GM23338 (cell line): ENCODE data around the gene KRT7. TPM values are rescaled to one million over a fixed set of nuclear protein-coding genes. Genes with fewer than 3 reads are reported as not detected.

Source experiments
- ATAC-seq: fragments of 200-7000 bp; cut with Tn5 transposase; 3 replicates; pipeline ENCODE4 v1.9.1; 2020
- DNase-seq: peaks from one replicate; pipeline ENCODE4 v3.0.0-alpha.2; 2015; ENCODE audit warnings: low spot score
- H2AFZ ChIP-seq: fragments of 200-600 bp; sonication (generic); 2 replicates; pipeline ENCODE4 v1.8.0; 2016; ENCODE audit warnings: antibody characterized with exemption, mild to moderate bottlenecking, moderate library complexity
- H3F3A ChIP-seq: fragments of 200-600 bp; sonication (generic); replicated peaks from 2 replicates; pipeline ENCODE4 v1.8.0; 2017; ENCODE audit warnings: antibody characterized with exemption, mixed run types, low read depth
- H3K27ac ChIP-seq: fragments of 200-600 bp; sonication (generic); 2 replicates; pipeline ENCODE4 v1.6.1; 2016; ENCODE audit warnings: low read depth
- H3K27me3 ChIP-seq: fragments of 200-600 bp; sonication (generic); 2 replicates; pipeline ENCODE4 v1.8.0; 2016; ENCODE audit warnings: mild to moderate bottlenecking, mixed run types, moderate library complexity; ENCODE audit not compliant: insufficient read depth
- H3K36me3 ChIP-seq: fragments of 200-600 bp; sonication (generic); 2 replicates; pipeline ENCODE4 v1.8.0; 2016; ENCODE audit warnings: mild to moderate bottlenecking; ENCODE audit not compliant: insufficient read depth
- H3K4me1 ChIP-seq: fragments of 200-600 bp; sonication (generic); 2 replicates; pipeline ENCODE4 v1.8.0; 2016; ENCODE audit warnings: mild to moderate bottlenecking, moderate library complexity; ENCODE audit not compliant: insufficient read depth
- H3K4me2 ChIP-seq: fragments of 200-600 bp; sonication (generic); 2 replicates; pipeline ENCODE4 v1.7.1; 2017; ENCODE audit warnings: mixed run types
- H3K4me3 ChIP-seq: fragments of 200-600 bp; sonication (generic); 2 replicates; pipeline ENCODE4 v1.6.1; 2016; ENCODE audit warnings: mixed run types
- H3K79me2 ChIP-seq: fragments of 200-600 bp; sonication (generic); replicated peaks from 2 replicates; pipeline ENCODE4 v1.8.0; 2017; ENCODE audit warnings: mild to moderate bottlenecking; ENCODE audit not compliant: insufficient read depth
- H3K9me2 ChIP-seq: fragments of 200-600 bp; sonication (generic); 2 replicates; pipeline ENCODE4 v1.8.0; 2017; ENCODE audit not compliant: insufficient read depth
- H4K20me1 ChIP-seq: fragments of 200-600 bp; sonication (generic); replicated peaks from 2 replicates; pipeline ENCODE4 v1.8.0; 2017; ENCODE audit warnings: mild to moderate bottlenecking; ENCODE audit not compliant: insufficient read depth
- H3K27ac Mint-ChIP-seq: 2 replicates; pipeline ENCODE4 v1.8.0; 2020; ENCODE audit warnings: inconsistent platforms, mild to moderate bottlenecking, moderate library complexity, mixed read lengths
- H3K27me3 Mint-ChIP-seq: 3 replicates; pipeline ENCODE4 v1.8.0; 2022; ENCODE audit warnings: low read depth, mild to moderate bottlenecking, moderate library complexity, mixed read lengths, inconsistent platforms; ENCODE audit not compliant: insufficient read depth, poor library complexity
- H3K36me3 Mint-ChIP-seq: 3 replicates; pipeline ENCODE4 v1.8.0; 2021; ENCODE audit warnings: low read depth, mild to moderate bottlenecking, inconsistent platforms, moderate library complexity, mixed read lengths
- H3K4me1 Mint-ChIP-seq: 3 replicates; pipeline ENCODE4 v1.8.0; 2020; ENCODE audit warnings: mild to moderate bottlenecking, inconsistent platforms, mixed read lengths
- H3K4me3 Mint-ChIP-seq: 3 replicates; pipeline ENCODE4 v1.8.0; 2021; ENCODE audit warnings: moderate library complexity, mild to moderate bottlenecking, inconsistent platforms, mixed read lengths
- H3K9me3 Mint-ChIP-seq: 3 replicates; pipeline ENCODE4 v1.8.0; 2020; ENCODE audit warnings: moderate library complexity, mild to moderate bottlenecking, inconsistent platforms, mixed read lengths
- CREB1 ChIP-seq: fragments of 250-450 bp; sonication (Bioruptor Pico); IDR thresholded peaks from 2 replicates; pipeline ENCODE4 v1.5.0; 2020; ENCODE audit warnings: low read depth, mild to moderate bottlenecking, moderate library complexity
- CTCF ChIP-seq, 2 experiments: fragments of 200-600 bp in 1 of 2; sonication (generic) in 1 of 2; conservative IDR thresholded peaks; 2 replicates each; pipeline versions ENCODE4 v1.5.1 to v1.6.1; 2016 to 2017; ENCODE audit warnings: antibody characterized with exemption in 2 of 2, low read depth in 2 of 2, mild to moderate bottlenecking in 2 of 2, moderate library complexity in 1 of 2
- ETS1 ChIP-seq: IDR thresholded peaks from 2 replicates; pipeline ENCODE4 v1.6.1; 2016; ENCODE audit warnings: antibody characterized with exemption
- EZH2 ChIP-seq: fragments of 200-600 bp; sonication (generic); IDR thresholded peaks from one replicate; pipeline ENCODE4 v1.8.0; 2017; ENCODE audit warnings: antibody characterized with exemption, mild to moderate bottlenecking, low read depth; ENCODE audit not compliant: unreplicated experiment
- EZH2phosphoT487 ChIP-seq: fragments of 200-600 bp; sonication (generic); IDR thresholded peaks from one replicate; pipeline ENCODE4 v1.8.1; 2018; ENCODE audit warnings: antibody characterized with exemption; ENCODE audit not compliant: unreplicated experiment
- JUNB ChIP-seq: IDR thresholded peaks from one replicate; pipeline ENCODE4 v1.6.1; 2016; ENCODE audit warnings: antibody characterized with exemption; ENCODE audit not compliant: unreplicated experiment
- NANOG ChIP-seq: IDR thresholded peaks from 2 replicates; pipeline ENCODE4 v1.6.1; 2016; ENCODE audit warnings: antibody characterized with exemption, borderline replicate concordance
- POLR2AphosphoS5 ChIP-seq: IDR thresholded peaks from 2 replicates; pipeline ENCODE4 v1.6.1; 2016; ENCODE audit warnings: antibody characterized with exemption, low read depth
- REST ChIP-seq: IDR thresholded peaks from one replicate; pipeline ENCODE4 v1.6.1; 2018; ENCODE audit warnings: antibody characterized with exemption; ENCODE audit not compliant: unreplicated experiment
- STAT1 ChIP-seq: IDR thresholded peaks from one replicate; pipeline ENCODE4 v1.6.1; 2016; ENCODE audit warnings: antibody characterized with exemption; ENCODE audit not compliant: unreplicated experiment
- ZNF114 ChIP-seq: fragments of 250-450 bp; sonication (Bioruptor Pico); IDR thresholded peaks from 2 replicates; pipeline ENCODE4 v1.5.0; 2020; ENCODE audit warnings: mild to moderate bottlenecking, moderate library complexity
- ZNF331 ChIP-seq: fragments of 250-450 bp; sonication (Bioruptor Pico); IDR thresholded peaks from 2 replicates; pipeline ENCODE4 v1.5.0; 2020; ENCODE audit warnings: low read depth, mild to moderate bottlenecking, moderate library complexity
- ZNF462 ChIP-seq: fragments of 250-450 bp; sonication (Bioruptor Pico); IDR thresholded peaks from 2 replicates; pipeline ENCODE4 v1.5.0; 2020; ENCODE audit warnings: mild to moderate bottlenecking, moderate library complexity
- polyA plus RNA-seq: library from polyadenylated mRNA; unstranded; fragments of >200 nt; fragmentation: Nextera tagmentation; extraction: Ambion mirVana; gene quantifications from 2 replicates; pipeline ENCODE4 v1.2.1, GENCODE V29; 2016
- total RNA-seq: library from RNA; depleted of rRNA; stranded (reverse); fragments of >200 nt; shearing (Covaris generic); gene quantifications from 2 replicates; pipeline ENCODE4 v1.2.3, GENCODE V29; 2014

KRT7 gene
- total and polyA plus RNA-seq, 2 experiments from 2014 or later, result 6.5 to 9.4 TPM

GRCh38 chr12:52199294-52199919 lies 33.6 kb upstream of the KRT7 start:
- Histone ChIP-seq H2AFZ (no peak overlapping the region), H3K27ac (no peak overlapping the region), H3F3A (no peaks in the 10 kb centered on the region), H3K27me3 (no peaks in the 10 kb centered on the region), H3K4me3 (no peak overlapping the region), H3K4me1 (peaks cover 5% of the 10 kb centered on the region), H3K36me3 (no peaks in the 10 kb centered on the region), H3K79me2 (no peaks in the 10 kb centered on the region), H4K20me1 (no peaks in the 10 kb centered on the region), H3K4me2 (no peak overlapping the region), H3K9me2 (no peaks in the 10 kb centered on the region)
- DNase-seq (no peak), ATAC-seq (no peak)
- no peak overlapping the region for H3K4me3 Mint-ChIP-seq
- H3K36me3 Mint-ChIP-seq, result no peaks in the 10 kb centered on the region
- H3K9me3 Mint-ChIP-seq, result no peaks in the 10 kb centered on the region
- H3K27me3 Mint-ChIP-seq, result peaks cover 5% of the 10 kb centered on the region
- TF ChIP-seq CTCF (conservative IDR thresholded peaks at IDR 0.05; ENCODE audit: low read depth in 2 of 2) (no peak), ETS1 (no peak), POLR2AphosphoS5 (no peak), EZH2phosphoT487 (no peak), STAT1 (no peak), ZNF462 (CRISPR knock-in tag) (no peak), EZH2 (no peak), CREB1 (CRISPR knock-in tag) (no peak), REST (no peak), ZNF331 (no peak), NANOG (no peak), ZNF114 (CRISPR knock-in tag) (no peak), JUNB (no peak)
- peaks cover 29% of the 10 kb centered on the region for H3K4me1 Mint-ChIP-seq
- H3K27ac Mint-ChIP-seq, result no peak overlapping the region
